HAP-1 (cell line): ENCODE measurements around the gene PHAX.
"Not testable (repeated sequence)": the region's sequence is repeated elsewhere in the genome, so short reads cannot be mapped to it uniquely, and the experiment has no call there.

Source experiments
- DNase-seq, 2 experiments: peaks; one replicate each; pipeline ENCODE4 v3.0.0-alpha.2; 2016 to 2020; ENCODE audit warnings: low spot score in 2 of 2
- H3K27me3 ChIP-seq: fragments of 250-450 bp; sonication (Bioruptor Pico); 2 replicates; pipeline ENCODE4 v1.5.1; 2020; ENCODE audit warnings: low read depth, mild to moderate bottlenecking, moderate library complexity
- H3K36me3 ChIP-seq: fragments of 250-450 bp; sonication (Bioruptor Pico); replicated peaks from 2 replicates; pipeline ENCODE4 v1.5.1; 2020; ENCODE audit warnings: mild to moderate bottlenecking
- H3K4me1 ChIP-seq: fragments of 250-450 bp; sonication (Bioruptor Pico); 2 replicates; pipeline ENCODE4 v1.5.1; 2020; ENCODE audit warnings: mild to moderate bottlenecking
- H3K4me3 ChIP-seq: fragments of 250-450 bp; sonication (Bioruptor Pico); 2 replicates; pipeline ENCODE4 v1.5.1; 2020; ENCODE audit warnings: mild to moderate bottlenecking, moderate library complexity
- H3K9me3 ChIP-seq: fragments of 250-450 bp; sonication (Bioruptor Pico); 2 replicates; pipeline ENCODE4 v1.5.1; 2020; ENCODE audit warnings: mild to moderate bottlenecking, moderate library complexity
- in situ Hi-C: fragments of 300-500 bp; cut with MboI; formaldehyde crosslinking; loops from 3 replicates; pipeline ENCODE4 v1.14.3; 2020; ENCODE audit warnings: low sequenced_read_pairs, inconsistent platforms, mixed read lengths

The PHAX gene

DNA sequence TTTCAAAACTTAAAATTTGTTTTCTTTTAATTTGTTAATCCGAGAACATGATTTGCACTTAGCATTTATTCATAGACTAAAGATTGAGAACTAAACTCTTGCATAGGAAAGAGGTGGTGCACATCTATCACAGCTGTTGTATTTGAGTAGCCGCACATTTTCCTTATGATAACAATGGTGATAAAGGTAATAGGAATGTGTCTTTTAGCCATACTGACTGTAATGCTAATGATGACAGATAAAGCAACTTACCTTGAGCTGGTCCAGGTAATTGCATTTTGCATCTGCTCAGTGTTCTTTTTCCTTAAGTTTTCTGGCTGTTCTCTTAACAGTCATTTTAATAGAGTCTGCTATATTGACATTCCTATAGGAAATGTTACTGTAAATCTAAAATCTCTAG is 19.0 kb downstream of the PHAX start:
- H3K4me1 ChIP-seq: no peaks in the 10 kb centered on the region

GRCh38 chr5:126624534-126624933 is 23.8 kb downstream of the PHAX start:
- Histone ChIP-seq H3K9me3 (no peaks in the 10 kb centered on the region), H3K36me3 (peaks cover 22% of the 10 kb centered on the region), H3K27me3 (no peaks in the 10 kb centered on the region), H3K4me3 (no peak overlapping the region), H3K4me1 (no peaks in the 10 kb centered on the region)
- in situ Hi-C loops: no loop called here
- DNase-seq: no peak

More for the DNA sequence above, 19.0 kb downstream of the PHAX start:
- H3K36me3 ChIP-seq: peaks cover 34% of the 10 kb centered on the region
- H3K27me3 ChIP-seq: no peaks in the 10 kb centered on the region
- in situ Hi-C loops: no loop called here
- no peak overlapping the region for H3K4me3 ChIP-seq
- H3K9me3 ChIP-seq: no peaks in the 10 kb centered on the region
- no peak for DNase-seq

DNA sequence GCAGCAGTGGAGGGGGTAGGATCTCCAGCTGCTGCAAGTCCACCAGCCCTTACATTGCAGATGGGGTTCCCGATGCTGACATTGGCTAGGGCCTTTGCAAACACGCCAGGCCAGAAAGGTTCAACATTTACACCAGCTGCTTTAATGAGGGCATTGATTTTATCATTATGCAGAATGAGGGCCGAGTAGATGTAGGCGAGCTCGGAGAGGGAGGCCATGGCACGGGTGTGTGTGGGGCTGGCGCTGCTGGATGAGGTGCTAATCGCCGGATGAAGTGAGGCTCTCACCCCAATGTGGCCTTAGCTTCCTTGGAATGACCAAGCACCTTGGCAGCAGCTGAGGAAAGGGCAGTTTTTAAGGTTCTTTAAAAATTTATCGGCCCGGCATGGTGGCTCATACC is 27.4 kb downstream of the PHAX start:
- Histone ChIP-seq H3K27me3 (no peaks in the 10 kb centered on the region), H3K36me3 (peaks cover 19% of the 10 kb centered on the region), H3K4me3 (no peak overlapping the region), H3K4me1 (no peaks in the 10 kb centered on the region), H3K9me3 (no peaks in the 10 kb centered on the region)
- in situ Hi-C loops: no loop called here
- DNase-seq: no peak

DNA sequence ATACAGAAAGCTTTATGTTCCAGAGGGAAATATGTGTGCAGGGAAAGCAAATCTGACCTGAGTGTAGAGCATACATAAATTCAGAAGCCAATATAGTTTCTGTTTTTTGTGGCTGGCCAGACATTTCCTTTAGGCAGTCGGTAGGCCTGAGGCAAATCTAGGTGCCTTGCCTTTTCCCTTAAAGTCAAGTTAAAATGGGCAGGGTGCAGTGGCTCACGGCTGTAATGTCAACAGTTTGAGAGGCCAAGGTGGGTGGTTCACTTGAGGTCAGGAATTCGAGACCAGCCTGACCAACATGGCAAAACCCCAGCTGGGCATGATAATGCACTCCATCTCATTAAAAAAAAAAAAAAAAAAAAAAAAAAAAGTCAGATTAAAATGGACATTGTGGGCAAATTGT is 31.2 kb downstream of the PHAX start:
- Histone ChIP-seq H3K4me3 (no peak overlapping the region), H3K9me3 (no peaks in the 10 kb centered on the region), H3K4me1 (no peaks in the 10 kb centered on the region), H3K36me3 (no peaks in the 10 kb centered on the region), H3K27me3 (no peaks in the 10 kb centered on the region; the same call in 1 of the 2 replicates)
- no peak for DNase-seq
- in situ Hi-C loops: no loop called here

DNA sequence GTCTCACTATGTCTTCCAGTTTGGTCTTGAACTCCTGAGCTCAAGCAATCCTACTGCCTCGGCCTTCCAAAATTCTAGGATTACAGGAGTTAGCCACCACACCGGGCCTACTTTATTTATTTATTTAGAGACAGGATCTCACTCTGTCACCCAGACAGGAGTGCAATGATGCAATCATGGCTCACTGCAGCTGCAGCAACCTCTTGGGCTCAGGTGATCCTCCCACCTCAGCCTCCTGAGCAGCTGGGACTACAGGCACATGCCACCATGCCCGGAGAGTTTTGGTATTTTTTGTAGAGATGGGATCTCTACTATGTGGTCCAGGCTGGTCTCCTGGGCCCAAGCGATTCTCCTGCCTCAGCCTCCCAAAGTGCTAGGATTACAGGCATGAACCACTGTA is 32.8 kb downstream of the PHAX start:
- in situ Hi-C loops: no loop called here
- no peak for DNase-seq

GRCh38 chr5:126635585-126635984 is 34.8 kb downstream of the PHAX start:
- Histone ChIP-seq H3K4me1 (no peaks in the 10 kb centered on the region), H3K9me3 (no peaks in the 10 kb centered on the region), H3K27me3 (no peaks in the 10 kb centered on the region; the same call in 1 of the 2 replicates), H3K36me3 (no peaks in the 10 kb centered on the region), H3K4me3 (no peak overlapping the region)
- DNase-seq: no peak
- in situ Hi-C loops: no loop called here

More for the DNA sequence above, 32.8 kb downstream of the PHAX start:
- no peaks in the 10 kb centered on the region; the same call in 1 of the 2 replicates for H3K27me3 ChIP-seq
- no peaks in the 10 kb centered on the region for H3K9me3 ChIP-seq
- no peak overlapping the region for H3K4me3 ChIP-seq
- H3K4me1 ChIP-seq: no peaks in the 10 kb centered on the region
- H3K36me3 ChIP-seq: no peaks in the 10 kb centered on the region

DNA sequence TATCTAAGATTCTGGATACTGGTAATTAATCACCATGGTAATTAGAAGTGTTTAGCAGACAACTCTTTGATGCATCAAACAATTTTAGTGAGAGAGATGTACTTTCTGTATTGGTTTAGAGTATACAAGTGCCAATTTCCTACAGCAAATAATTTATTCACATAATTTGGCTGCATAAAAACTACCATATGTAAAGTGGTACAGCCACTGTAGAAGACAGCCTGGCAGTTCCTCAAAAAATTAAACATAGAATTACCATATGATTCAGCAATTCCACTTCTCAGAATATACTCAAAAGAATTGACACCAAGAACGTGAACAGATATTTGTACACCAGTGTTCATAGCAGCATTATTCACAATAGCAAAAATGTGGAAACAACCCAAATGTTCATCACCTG is 36.2 kb downstream of the PHAX start:
- Histone ChIP-seq H3K4me3 (no peak overlapping the region), H3K4me1 (no peaks in the 10 kb centered on the region), H3K9me3 (no peaks in the 10 kb centered on the region), H3K36me3 (no peaks in the 10 kb centered on the region), H3K27me3 (no peaks in the 10 kb centered on the region; the same call in 1 of the 2 replicates)
- in situ Hi-C loops: no loop called here
- DNase-seq: no peak

GRCh38 chr5:126640866-126641265 is 40.1 kb downstream of the PHAX start:
- Histone ChIP-seq H3K27me3 (no peaks in the 10 kb centered on the region; the same call in 1 of the 2 replicates), H3K9me3 (no peaks in the 10 kb centered on the region), H3K36me3 (no peaks in the 10 kb centered on the region), H3K4me3 (no peak overlapping the region), H3K4me1 (no peaks in the 10 kb centered on the region)
- DNase-seq: no peak
- in situ Hi-C loops: no loop called here

GRCh38 chr5:126641387-126641786 is 40.6 kb downstream of the PHAX start:
- Histone ChIP-seq H3K9me3 (no peaks in the 10 kb centered on the region), H3K27me3 (no peaks in the 10 kb centered on the region; the same call in 1 of the 2 replicates), H3K4me3 (no peak overlapping the region), H3K36me3 (no peaks in the 10 kb centered on the region), H3K4me1 (no peaks in the 10 kb centered on the region)
- no peak for DNase-seq
- in situ Hi-C loops: no loop called here

- in situ Hi-C loops: no loop called here
- Histone ChIP-seq H3K36me3 (no peaks in the 10 kb centered on the region), H3K4me3 (no peak overlapping the region), H3K4me1 (no peaks in the 10 kb centered on the region), H3K27me3 (no peaks in the 10 kb centered on the region), H3K9me3 (no peaks in the 10 kb centered on the region)
- DNase-seq: no peak
Observed at GRCh38 chr5:126645132-126645531, 44.4 kb downstream of the PHAX start.

- in situ Hi-C loops: no loop called here
- Histone ChIP-seq H3K27me3 (no peaks in the 10 kb centered on the region), H3K4me3 (no peak overlapping the region), H3K9me3 (no peaks in the 10 kb centered on the region), H3K36me3 (no peaks in the 10 kb centered on the region), H3K4me1 (no peaks in the 10 kb centered on the region)
- DNase-seq: no peak
Observed at GRCh38 chr5:126647071-126647470, 46.3 kb downstream of the PHAX start.

DNA sequence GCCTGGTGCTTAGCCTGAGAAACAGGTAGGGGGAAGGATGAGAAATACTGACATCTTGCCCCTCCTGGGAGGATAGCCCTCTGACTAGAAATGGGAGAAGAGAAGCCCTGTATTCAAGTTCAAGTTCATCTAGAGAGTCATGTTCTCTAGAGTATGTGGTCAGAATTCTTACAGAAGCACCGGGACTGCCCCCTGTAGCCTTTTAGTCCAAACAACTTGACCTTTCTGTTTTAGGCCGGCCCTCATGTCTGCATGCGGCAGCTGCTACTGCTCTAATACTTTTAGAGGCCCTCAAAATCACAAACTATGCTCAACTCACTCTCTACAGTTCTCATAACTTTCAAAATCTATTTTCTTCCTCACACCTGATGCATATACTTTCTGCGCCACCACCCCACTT is 47.7 kb downstream of the PHAX start:
- H3K4me1 ChIP-seq: no peaks in the 10 kb centered on the region
- DNase-seq: no peak
- no peak overlapping the region for H3K4me3 ChIP-seq
- no peaks in the 10 kb centered on the region for H3K36me3 ChIP-seq
- in situ Hi-C loops: no loop called here
- H3K9me3 ChIP-seq: no peaks in the 10 kb centered on the region
- H3K27me3 ChIP-seq: no peaks in the 10 kb centered on the region

- H3K27me3 ChIP-seq, H3K9me3 ChIP-seq, H3K4me1 ChIP-seq, H3K4me3 ChIP-seq, DNase-seq, H3K36me3 ChIP-seq, in situ Hi-C loops: not testable (repeated sequence)
Observed at GRCh38 chr5:126649057-126649456, 48.3 kb downstream of the PHAX start.

DNA sequence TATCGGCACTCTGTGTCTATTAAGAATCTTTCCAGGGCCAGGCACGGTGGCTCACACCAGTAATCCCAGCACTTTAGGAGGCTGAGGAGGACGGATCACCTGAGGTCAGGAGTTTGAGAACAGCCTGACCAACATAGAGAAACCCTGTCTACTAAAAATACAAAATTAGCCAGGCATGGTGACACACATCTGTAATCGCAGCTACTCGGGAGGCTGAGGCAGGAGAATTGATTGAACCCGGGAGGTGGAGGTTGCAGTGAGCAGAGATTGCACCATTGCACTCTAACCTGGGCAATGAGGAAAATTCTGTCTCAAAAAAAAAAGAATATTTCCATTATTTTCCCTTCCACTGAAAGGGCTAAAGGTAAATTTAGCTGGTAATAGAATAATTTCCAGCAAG is 49.0 kb downstream of the PHAX start:
- H3K36me3 ChIP-seq, H3K4me3 ChIP-seq, H3K27me3 ChIP-seq, H3K9me3 ChIP-seq, H3K4me1 ChIP-seq, DNase-seq: not testable (repeated sequence)
- in situ Hi-C loops: loop anchor here (10.0 to 25.0 kb wide), 2 partner anchors 665 to 838 kb away; no protein-coding TSS in a partner anchor

GRCh38 chr5:126650463-126650862 is 49.7 kb downstream of the PHAX start:
- no peak overlapping the region for H3K4me3 ChIP-seq
- in situ Hi-C loops: loop anchor here (10.0 to 25.0 kb wide), 2 partner anchors 664 to 837 kb away; no protein-coding TSS in a partner anchor
- no peak for DNase-seq
- no peaks in the 10 kb centered on the region for H3K4me1 ChIP-seq
- H3K9me3 ChIP-seq: no peaks in the 10 kb centered on the region
- no peaks in the 10 kb centered on the region for H3K36me3 ChIP-seq
- no peaks in the 10 kb centered on the region for H3K27me3 ChIP-seq
